ENCODE data around the gene CALR. TPM values are rescaled to one million over a fixed set of nuclear protein-coding genes. Genes with fewer than 3 reads are reported as not detected.

Gene CALR
- total and polyA plus RNA-seq, 9 of the 15 experiments (the other 6 are each of a cell fraction or from before 2014, with no cell fraction given): 126 to 811 (median 642) TPM

DNA sequence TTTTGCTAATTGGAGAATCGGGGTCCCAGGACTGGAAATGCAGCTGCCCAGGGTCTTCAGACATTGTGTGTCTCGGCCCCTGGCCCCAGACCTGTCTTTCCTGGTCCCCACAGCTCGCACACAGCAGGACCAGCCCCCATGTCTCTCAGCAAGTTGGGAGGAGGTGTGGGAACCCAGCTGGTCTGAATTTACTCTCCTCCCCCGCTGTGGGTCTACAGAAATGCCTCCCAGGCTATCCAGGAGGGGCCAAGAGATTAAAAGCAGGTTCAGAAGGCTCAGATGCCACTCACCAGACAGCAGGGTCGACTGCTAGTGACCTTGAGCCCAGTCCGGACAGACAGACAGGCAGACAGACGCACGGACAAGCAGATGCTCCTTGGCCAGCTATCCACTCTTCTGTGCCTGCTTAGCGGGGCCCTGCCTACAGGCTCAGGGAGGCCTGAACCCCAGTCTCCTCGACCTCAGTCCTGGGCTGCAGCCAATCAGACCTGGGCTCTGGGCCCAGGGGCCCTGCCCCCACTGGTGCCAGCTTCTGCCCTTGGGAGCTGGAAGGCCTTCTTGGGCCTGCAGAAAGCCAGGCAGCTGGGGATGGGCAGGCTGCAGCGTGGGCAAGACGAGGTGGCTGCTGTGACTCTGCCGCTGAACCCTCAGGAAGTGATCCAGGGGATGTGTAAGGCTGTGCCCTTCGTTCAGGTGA is 31.0 kb downstream of the CALR start, which contains the start of gene DAND5 (continued):
- TF ChIP-seq BCLAF1 (IDR thresholded peaks at IDR 0.05; ENCODE audit: borderline replicate concordance in 1 of 2, control insufficient read depth in 1 of 2, low read depth in 2 of 2, low read length in 1 of 2) (no peak), NR2C1 (IDR thresholded peaks at IDR 0.05) (no peak), NR2C1 (tag; IDR thresholded peaks at IDR 0.05) (no peak), MIER1 (IDR thresholded peaks at IDR 0.05; ENCODE audit: low read depth) (no peak), CBFA2T2 (conservative IDR thresholded peaks at IDR 0.05) (peak; percentile 24; the same call in 1 of the 2 replicates), ZNF280B (CRISPR knock-in tag; IDR thresholded peaks at IDR 0.05) (no peak), CCAR2 (IDR thresholded peaks at IDR 0.05; ENCODE audit: low read depth, low read length) (no peak), THRA (IDR thresholded peaks at IDR 0.05) (no peak), ARID2 (IDR thresholded peaks at IDR 0.05) (no peak), IRF9 (tag; IDR thresholded peaks at IDR 0.05) (no peak), BCOR (IDR thresholded peaks at IDR 0.05) (no peak), RBFOX2 (IDR thresholded peaks at IDR 0.05; ENCODE audit: low read depth, low read length) (peak; percentile 27; the same call in 1 of the 2 replicates)
- TF ChIP-seq, protein P1, sequence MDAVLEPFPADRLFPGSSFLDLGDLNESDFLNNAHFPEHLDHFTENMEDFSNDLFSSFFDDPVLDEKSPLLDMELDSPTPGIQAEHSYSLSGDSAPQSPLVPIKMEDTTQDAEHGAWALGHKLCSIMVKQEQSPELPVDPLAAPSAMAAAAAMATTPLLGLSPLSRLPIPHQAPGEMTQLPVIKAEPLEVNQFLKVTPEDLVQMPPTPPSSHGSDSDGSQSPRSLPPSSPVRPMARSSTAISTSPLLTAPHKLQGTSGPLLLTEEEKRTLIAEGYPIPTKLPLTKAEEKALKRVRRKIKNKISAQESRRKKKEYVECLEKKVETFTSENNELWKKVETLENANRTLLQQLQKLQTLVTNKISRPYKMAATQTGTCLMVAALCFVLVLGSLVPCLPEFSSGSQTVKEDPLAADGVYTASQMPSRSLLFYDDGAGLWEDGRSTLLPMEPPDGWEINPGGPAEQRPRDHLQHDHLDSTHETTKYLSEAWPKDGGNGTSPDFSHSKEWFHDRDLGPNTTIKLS (IDR thresholded peaks at IDR 0.05; ENCODE audit: borderline replicate concordance, low read depth): peak; percentile 51; the same call in 1 of the 2 replicates
